GM12878 (cell line): Measurements from ENCODE around the gene PPP2R5B. TPM values are rescaled to one million over a fixed set of nuclear protein-coding genes. Genes with fewer than 3 reads are reported as not detected.

Source experiments
- ATAC-seq: fragments of 200-7000 bp; cut with Tn5 transposase; 3 replicates; pipeline ENCODE4 v1.9.1; 2020; ENCODE audit warnings: mild to moderate bottlenecking, moderate library complexity
- BruUV-seq: library from RNA; stranded (reverse); fragments of 400-500 nt; replicated peaks from 2 replicates; lab custom pipeline; 2021; lab: Mats Ljungman, UMichigan
- CTCF ChIA-PET: fragments of 300-600 bp; sonication (Branson Sonifier 250); formaldehyde crosslinking; extraction: SDS; loops from one replicate; lab custom pipeline; 2021; ENCODE audit warnings: inconsistent platforms; lab: Yijun Ruan, JAX
- POLR2A ChIA-PET: fragments of 350-600 bp; formaldehyde crosslinking; extraction: SDS; loops from one replicate; lab custom pipeline; 2021; ENCODE audit warnings: inconsistent platforms; lab: Charles Lee
- RAD21 ChIA-PET: fragments of 300-600 bp; sonication (Branson Sonifier 250); formaldehyde crosslinking; loops from one replicate; lab custom pipeline; 2023; ENCODE audit warnings: antibody characterized with exemption; ENCODE audit not compliant: unreplicated experiment; lab: Charles Lee
- SMC1A ChIA-PET: fragments of 300-600 bp; sonication (Branson Sonifier 250); formaldehyde crosslinking; loops from one replicate; lab custom pipeline; 2023; ENCODE audit not compliant: unreplicated experiment, uncharacterized antibody; lab: Charles Lee
- DNase-seq: peaks from one replicate; pipeline ENCODE4 v3.0.0-alpha.2; 2011; ENCODE audit warnings: low read depth, low spot score
- FAIRE-seq: peaks from 3 replicates; lab custom pipeline; 2011; peaks lifted over from hg19 to GRCh38; lab: Jason Lieb, UNC
- H2AFZ ChIP-seq: 2 replicates; pipeline ENCODE4 v1.6.0; 2011; ENCODE audit warnings: low read depth, low read length, control low read depth; ENCODE audit not compliant: control insufficient read depth
- H3K27ac ChIP-seq: 2 replicates; pipeline ENCODE4 v1.5.1; 2011; ENCODE audit warnings: control low read depth; ENCODE audit not compliant: control insufficient read depth, insufficient read depth
- H3K27me3 ChIP-seq, 2 experiments: replicated peaks in 1 of 2; 2 replicates each; pipeline versions ENCODE4 v1.6.0 to v1.6.1; 2011; ENCODE audit warnings: low read length in 1 of 2; ENCODE audit not compliant: control insufficient read depth in 2 of 2, insufficient read depth in 2 of 2
- H3K36me3 ChIP-seq, 2 experiments: 2 replicates each; pipeline ENCODE4 v1.5.1; 2011; ENCODE audit warnings: low read length in 1 of 2; ENCODE audit not compliant: control insufficient read depth in 2 of 2, insufficient read depth in 2 of 2
- H3K4me1 ChIP-seq: 2 replicates; pipeline ENCODE4 v1.6.1; 2011; ENCODE audit warnings: mild to moderate bottlenecking, low read length, moderate library complexity, mixed read lengths; ENCODE audit not compliant: control insufficient read depth, insufficient read depth
- H3K4me2 ChIP-seq: 2 replicates; pipeline ENCODE4 v1.6.0; 2011; ENCODE audit warnings: control low read depth; ENCODE audit not compliant: control insufficient read depth, insufficient read depth
- H3K4me3 ChIP-seq: fragments of 200-600 bp; sonication (generic); 2 replicates; pipeline ENCODE4 v1.5.1; 2016
- H3K79me2 ChIP-seq: 2 replicates; pipeline ENCODE4 v1.6.0; 2011; ENCODE audit warnings: low read length; ENCODE audit not compliant: control insufficient read depth, insufficient read depth
- H3K9ac ChIP-seq: 2 replicates; pipeline ENCODE4 v1.8.0; 2011; ENCODE audit warnings: low read length, control low read depth, mixed read lengths; ENCODE audit not compliant: control insufficient read depth, insufficient read depth
- H3K9me3 ChIP-seq: replicated peaks from 3 replicates; pipeline ENCODE4 v1.5.1; 2011; ENCODE audit warnings: mild to moderate bottlenecking, low read length; ENCODE audit not compliant: control insufficient read depth, insufficient read depth
- H4K20me1 ChIP-seq: 2 replicates; pipeline ENCODE4 v1.6.0; 2011; ENCODE audit not compliant: control insufficient read depth, insufficient read depth
- NR2C1 ChIP-seq: fragments of 450-650 bp; IDR thresholded peaks from 2 replicates; pipeline ENCODE4 v1.6.1; 2017; ENCODE audit warnings: antibody characterized with exemption, mild to moderate bottlenecking, moderate library complexity
- RAD21 ChIP-seq: IDR thresholded peaks from 2 replicates; pipeline ENCODE4 v1.6.1; 2011; ENCODE audit warnings: mild to moderate bottlenecking, low read depth, low read length, moderate library complexity; ENCODE audit not compliant: insufficient read depth
- WGBS: methylation state at CpG from one replicate; pipeline ENCODE4 v1.1.6; 2016; ENCODE audit warnings: low lambda C conversion rate; ENCODE audit not compliant: insufficient replicate concordance, insufficient coverage; ENCODE audit errors: missing lambda C conversion rate; 5-methylcytosine and 5-hydroxymethylcytosine counted together
- in situ Hi-C: fragments of 300-500 bp; cut with MboI; formaldehyde crosslinking; loops from 9 replicates; pipeline ENCODE4 v1.14.3; 2018; ENCODE audit warnings: mixed read lengths
- intact Hi-C: fragments of 100-400 bp; cut with micrococcal nuclease; formaldehyde crosslinking; loops from one replicate; pipeline ENCODE4 v1.14.2; 2022; ENCODE audit not compliant: unreplicated experiment
- polyA plus RNA-seq, 11 experiments: library from polyadenylated mRNA; depleted of rRNA in 4 of 11; unstranded in 6 of 11; stranded (reverse) in 5 of 11; fragments of >200 nt; fragmentation: Nextera tagmentation in 4 of 11; fragmentation: Illumina TruSeq in 1 of 11; extraction: Ambion mirVana in 4 of 11; extraction: Trizol in 1 of 11; gene quantifications; 1 replicate in 1 of 11; 2 replicates in 10 of 11; pipeline versions ENCODE4 v1.2.1 to v1.2.3, GENCODE V29; 2011 to 2016; ENCODE audit warnings: inconsistent platforms in 2 of 11, missing spikeins in 2 of 11, low read depth in 1 of 11
- total RNA-seq, 4 experiments: library from RNA; depleted of rRNA in 3 of 4; stranded (reverse); fragments of >200 nt in 3 of 4; fragmentation: Illumina TruSeq in 1 of 4; extraction: Trizol in 1 of 4; gene quantifications; 2 replicates each; pipeline versions ENCODE4 v1.2.1 to v1.2.3, GENCODE V29; 2013 to 2021
- TF ChIP-seq, protein P1 (sequence below): fragments of 450-650 bp; IDR thresholded peaks from 2 replicates; pipeline ENCODE4 v1.6.1; 2017; ENCODE audit warnings: mild to moderate bottlenecking, moderate library complexity

PPP2R5B gene
- total and polyA plus RNA-seq, 10 of the 15 experiments (the other 5 are each of a cell fraction or from before 2014, with no cell fraction given), result 0.08 to 6.7 (median 2.0) TPM

DNA sequence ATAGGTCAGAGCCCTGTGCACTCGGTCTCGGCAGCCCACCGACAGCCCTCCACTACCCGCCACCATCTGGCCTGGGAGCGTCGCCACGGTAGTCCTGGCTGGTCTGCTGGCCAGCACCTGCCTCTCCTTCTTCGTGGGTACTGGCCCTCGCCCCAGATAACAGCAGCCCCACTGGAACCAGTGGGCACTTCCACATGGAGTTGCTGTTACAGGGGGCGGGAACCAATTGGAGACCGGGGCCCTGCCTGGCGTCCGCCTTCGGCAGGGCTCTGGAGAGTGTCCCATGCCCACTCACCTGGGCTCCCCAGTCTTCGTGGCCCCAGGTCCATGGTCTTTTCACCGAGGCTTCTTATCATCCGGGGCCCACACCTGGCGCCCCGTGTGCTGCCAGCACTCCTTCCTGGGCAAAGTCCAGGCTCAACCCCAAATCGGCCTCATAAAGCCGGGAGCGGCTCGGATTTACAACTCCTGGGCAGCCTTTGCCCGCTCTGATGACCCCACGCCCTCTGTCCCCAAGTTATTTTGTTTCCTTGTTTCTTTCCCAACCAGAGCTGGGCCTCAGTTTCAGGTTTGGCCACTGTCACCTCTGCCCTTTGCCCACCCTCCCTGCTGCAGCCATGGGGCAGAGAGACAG lies 33.2 kb upstream of the PPP2R5B start:
- in situ Hi-C loops (loop anchor here (5.0 kb wide), 1 partner anchor 44 kb away; no protein-coding TSS in a partner anchor), intact Hi-C loops (no loop called here)
- RAD21 ChIA-PET, result interaction anchor here (0.8 to 5.7 kb wide), 4 partner anchors 22 to 43 kb away, joined by 3 to 101 read pairs (median 34); no protein-coding TSS in a partner anchor
- Histone ChIP-seq H3K27me3 (no peaks in the 10 kb centered on the region), H4K20me1 (no peaks in the 10 kb centered on the region), H3K9ac (no peak overlapping the region), H3K4me3 (no peak overlapping the region), H3K79me2 (no peaks in the 10 kb centered on the region), H3K9me3 (no peaks in the 10 kb centered on the region), H3K27ac (no peak overlapping the region), H3K36me3 (no peaks in the 10 kb centered on the region), H3K4me1 (peaks cover 12% of the 10 kb centered on the region), H3K4me2 (no peak overlapping the region), H2AFZ (no peak overlapping the region)
- FAIRE-seq, result no peak
- 63% methylated on average over 25 of the region's 25 CpGs for WGBS
- TF ChIP-seq, protein P1, sequence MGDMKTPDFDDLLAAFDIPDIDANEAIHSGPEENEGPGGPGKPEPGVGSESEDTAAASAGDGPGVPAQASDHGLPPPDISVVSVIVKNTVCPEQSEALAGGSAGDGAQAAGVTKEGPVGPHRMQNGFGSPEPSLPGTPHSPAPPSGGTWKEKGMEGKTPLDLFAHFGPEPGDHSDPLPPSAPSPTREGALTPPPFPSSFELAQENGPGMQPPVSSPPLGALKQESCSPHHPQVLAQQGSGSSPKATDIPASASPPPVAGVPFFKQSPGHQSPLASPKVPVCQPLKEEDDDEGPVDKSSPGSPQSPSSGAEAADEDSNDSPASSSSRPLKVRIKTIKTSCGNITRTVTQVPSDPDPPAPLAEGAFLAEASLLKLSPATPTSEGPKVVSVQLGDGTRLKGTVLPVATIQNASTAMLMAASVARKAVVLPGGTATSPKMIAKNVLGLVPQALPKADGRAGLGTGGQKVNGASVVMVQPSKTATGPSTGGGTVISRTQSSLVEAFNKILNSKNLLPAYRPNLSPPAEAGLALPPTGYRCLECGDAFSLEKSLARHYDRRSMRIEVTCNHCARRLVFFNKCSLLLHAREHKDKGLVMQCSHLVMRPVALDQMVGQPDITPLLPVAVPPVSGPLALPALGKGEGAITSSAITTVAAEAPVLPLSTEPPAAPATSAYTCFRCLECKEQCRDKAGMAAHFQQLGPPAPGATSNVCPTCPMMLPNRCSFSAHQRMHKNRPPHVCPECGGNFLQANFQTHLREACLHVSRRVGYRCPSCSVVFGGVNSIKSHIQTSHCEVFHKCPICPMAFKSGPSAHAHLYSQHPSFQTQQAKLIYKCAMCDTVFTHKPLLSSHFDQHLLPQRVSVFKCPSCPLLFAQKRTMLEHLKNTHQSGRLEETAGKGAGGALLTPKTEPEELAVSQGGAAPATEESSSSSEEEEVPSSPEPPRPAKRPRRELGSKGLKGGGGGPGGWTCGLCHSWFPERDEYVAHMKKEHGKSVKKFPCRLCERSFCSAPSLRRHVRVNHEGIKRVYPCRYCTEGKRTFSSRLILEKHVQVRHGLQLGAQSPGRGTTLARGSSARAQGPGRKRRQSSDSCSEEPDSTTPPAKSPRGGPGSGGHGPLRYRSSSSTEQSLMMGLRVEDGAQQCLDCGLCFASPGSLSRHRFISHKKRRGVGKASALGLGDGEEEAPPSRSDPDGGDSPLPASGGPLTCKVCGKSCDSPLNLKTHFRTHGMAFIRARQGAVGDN, result no peak
- no peak for TF ChIP-seq NR2C1
- no peak for TF ChIP-seq RAD21
- CTCF ChIA-PET, result interaction anchor here (0.5 to 30.0 kb wide), 6 partner anchors 11 to 275 kb away, joined by 3 to 1208 read pairs (median 22); partner anchors contain the start of genes CDC42BPG and EHD1
- no TSS peak for BruUV-seq
- SMC1A ChIA-PET, result interaction anchor here (0.6 to 7.2 kb wide), 5 partner anchors 11 to 43 kb away, joined by 3 to 138 read pairs (median 12); no protein-coding TSS in a partner anchor
- POLR2A ChIA-PET, result interaction anchor here (1.1 to 19.9 kb wide), 2 partner anchors 33 to 44 kb away, joined by 3 to 620 read pairs; no protein-coding TSS in a partner anchor
- DNase-seq, result no peak
- no peak for ATAC-seq
